ENCODE measurements around the gene DPEP2NB.

The DPEP2NB gene, protein sequence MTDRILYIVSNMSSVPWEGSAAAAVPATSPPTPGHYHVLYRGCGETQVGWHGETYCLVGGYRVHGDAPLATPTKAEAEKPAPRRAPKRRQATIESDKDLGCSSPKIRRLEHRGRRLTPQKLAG

GRCh38 chr16:68015681-68016080 lies at the start of gene DPEP2NB:
Gene DPEP2NB (minus strand): TSS chr16:68015911. CDS start chr16:68015770, 141 bp downstream.
- Histone ChIP-seq H3K36me3 (ENCODE audit: control insufficient read depth in 1 of 2, insufficient read depth in 2 of 2, low read length in 2 of 2) (no peaks in the 10 kb centered on the region), H3K27ac (ENCODE audit: low read depth, low read length) (no peak within 1 kb of the TSS), H3K9ac (ENCODE audit: low read depth in 1 of 2, low read length in 2 of 2) (no peak within 1 kb of the TSS), H3K4me1 (ENCODE audit: control insufficient read depth in 1 of 2, insufficient read depth in 2 of 2, low read length in 2 of 2) (no peaks in the 10 kb centered on the region), H3K27me3 (ENCODE audit: control insufficient read depth in 1 of 2, insufficient read depth in 2 of 2, low read length in 2 of 2) (no peaks in the 10 kb centered on the region), H3K9me3 (ENCODE audit: control insufficient read depth in 1 of 2, low read length in 2 of 2) (no peaks in the 10 kb centered on the region), H3K4me3 (ENCODE audit: low read depth in 1 of 2, low read length in 2 of 2) (no peak within 1 kb of the TSS)

DNA sequence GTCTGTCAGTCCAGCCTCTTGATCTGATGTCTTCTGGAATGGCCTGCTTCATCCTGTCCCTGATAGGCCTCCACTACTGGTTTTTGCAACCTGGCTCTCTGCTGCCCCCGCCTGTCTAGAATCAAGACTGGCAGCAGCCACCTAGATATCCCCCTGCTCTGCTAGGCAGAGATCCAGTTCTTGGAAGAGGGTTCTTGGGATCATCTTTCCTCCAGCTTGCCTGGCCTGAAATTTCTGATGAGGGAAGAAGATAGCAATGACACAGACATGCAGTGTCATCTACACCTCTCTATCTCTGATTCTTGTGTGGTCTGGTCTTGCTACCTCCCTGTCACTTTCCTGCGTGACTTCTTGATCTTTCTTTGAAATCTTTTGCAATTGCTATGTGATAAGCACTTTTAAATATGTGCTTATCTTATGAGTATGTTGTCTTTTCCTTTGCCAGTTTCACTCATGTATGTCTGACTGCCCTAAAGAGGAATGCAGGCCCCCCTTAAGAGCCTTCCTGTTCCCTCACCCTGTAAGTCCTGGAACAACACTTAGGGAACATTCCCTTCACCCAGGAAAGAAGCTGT lies 49.2 kb upstream of the DPEP2NB start:
- Histone ChIP-seq H3K27me3 (ENCODE audit: control insufficient read depth in 1 of 2, insufficient read depth in 2 of 2, low read length in 2 of 2) (no peaks in the 10 kb centered on the region), H3K36me3 (ENCODE audit: control insufficient read depth in 1 of 2, insufficient read depth in 2 of 2, low read length in 2 of 2) (peaks cover 5 to 8% of the 10 kb centered on the region in 2 donors), H3K9me3 (ENCODE audit: control insufficient read depth in 1 of 2, low read length in 2 of 2) (no peaks in the 10 kb centered on the region), H3K4me3 (ENCODE audit: low read depth in 1 of 2, low read length in 2 of 2) (no peak overlapping the region), H3K4me1 (ENCODE audit: control insufficient read depth in 1 of 2, insufficient read depth in 2 of 2, low read length in 2 of 2) (peaks cover 16 to 21% of the 10 kb centered on the region in 2 donors), H3K27ac (ENCODE audit: low read depth, low read length) (no peak overlapping the region), H3K9ac (ENCODE audit: low read depth in 1 of 2, low read length in 2 of 2) (no peak overlapping the region)

- Histone ChIP-seq H3K4me3 (ENCODE audit: low read depth in 1 of 2, low read length in 2 of 2) (no peak overlapping the region), H3K36me3 (ENCODE audit: control insufficient read depth in 1 of 2, insufficient read depth in 2 of 2, low read length in 2 of 2) (peaks cover 10 to 12% of the 10 kb centered on the region in 2 donors), H3K27me3 (ENCODE audit: control insufficient read depth in 1 of 2, insufficient read depth in 2 of 2, low read length in 2 of 2) (no peaks in the 10 kb centered on the region), H3K27ac (ENCODE audit: low read depth, low read length) (no peak overlapping the region), H3K9me3 (ENCODE audit: control insufficient read depth in 1 of 2, low read length in 2 of 2) (no peaks in the 10 kb centered on the region), H3K9ac (ENCODE audit: low read depth in 1 of 2, low read length in 2 of 2) (no peak overlapping the region), H3K4me1 (ENCODE audit: control insufficient read depth in 1 of 2, insufficient read depth in 2 of 2, low read length in 2 of 2) (peaks cover 5 to 11% of the 10 kb centered on the region in 2 donors)
Observed at GRCh38 chr16:68062910-68063393, 47.2 kb upstream of the DPEP2NB start.

GRCh38 chr16:68061396-68061795 lies 45.7 kb upstream of the DPEP2NB start:
- peaks cover 3 to 9% of the 10 kb centered on the region in 2 donors for H3K4me1 ChIP-seq (ENCODE audit: control insufficient read depth in 1 of 2, insufficient read depth in 2 of 2, low read length in 2 of 2)
- no peaks in the 10 kb centered on the region for H3K27me3 ChIP-seq (ENCODE audit: control insufficient read depth in 1 of 2, insufficient read depth in 2 of 2, low read length in 2 of 2)
- no peak overlapping the region for H3K27ac ChIP-seq (ENCODE audit: low read depth, low read length)
- H3K4me3 ChIP-seq (ENCODE audit: low read depth in 1 of 2, low read length in 2 of 2), result no peak overlapping the region
- H3K9me3 ChIP-seq (ENCODE audit: control insufficient read depth in 1 of 2, low read length in 2 of 2), result no peaks in the 10 kb centered on the region
- H3K36me3 ChIP-seq (ENCODE audit: control insufficient read depth in 1 of 2, insufficient read depth in 2 of 2, low read length in 2 of 2), result peaks cover 10% of the 10 kb centered on the region in 2 donors
- no peak overlapping the region for H3K9ac ChIP-seq (ENCODE audit: low read depth in 1 of 2, low read length in 2 of 2)

GRCh38 chr16:68059804-68060203 lies 44.1 kb upstream of the DPEP2NB start:
- no peaks in the 10 kb centered on the region for H3K9me3 ChIP-seq (ENCODE audit: control insufficient read depth in 1 of 2, low read length in 2 of 2)
- peaks cover 10 to 12% of the 10 kb centered on the region in 2 donors for H3K36me3 ChIP-seq (ENCODE audit: control insufficient read depth in 1 of 2, insufficient read depth in 2 of 2, low read length in 2 of 2)
- H3K4me3 ChIP-seq (ENCODE audit: low read depth in 1 of 2, low read length in 2 of 2), result no peak overlapping the region
- H3K9ac ChIP-seq (ENCODE audit: low read depth in 1 of 2, low read length in 2 of 2), result no peak overlapping the region
- H3K27ac ChIP-seq (ENCODE audit: low read depth, low read length), result no peak overlapping the region
- H3K4me1 ChIP-seq (ENCODE audit: control insufficient read depth in 1 of 2, insufficient read depth in 2 of 2, low read length in 2 of 2), result peaks cover under 1 to 7% of the 10 kb centered on the region in 2 donors
- no peaks in the 10 kb centered on the region for H3K27me3 ChIP-seq (ENCODE audit: control insufficient read depth in 1 of 2, insufficient read depth in 2 of 2, low read length in 2 of 2)

GRCh38 chr16:68055395-68055794 lies 39.7 kb upstream of the DPEP2NB start:
- no peak overlapping the region for H3K9ac ChIP-seq (ENCODE audit: low read depth in 1 of 2, low read length in 2 of 2)
- H3K9me3 ChIP-seq (ENCODE audit: control insufficient read depth in 1 of 2, low read length in 2 of 2), result no peaks in the 10 kb centered on the region
- peaks cover 17 to 38% of the 10 kb centered on the region in 2 donors for H3K36me3 ChIP-seq (ENCODE audit: control insufficient read depth in 1 of 2, insufficient read depth in 2 of 2, low read length in 2 of 2)
- H3K4me1 ChIP-seq (ENCODE audit: control insufficient read depth in 1 of 2, insufficient read depth in 2 of 2, low read length in 2 of 2), result peaks cover 0 to 3% of the 10 kb centered on the region in 2 donors
- no peak overlapping the region for H3K27ac ChIP-seq (ENCODE audit: low read depth, low read length)
- no peaks in the 10 kb centered on the region for H3K27me3 ChIP-seq (ENCODE audit: control insufficient read depth in 1 of 2, insufficient read depth in 2 of 2, low read length in 2 of 2)
- H3K4me3 ChIP-seq (ENCODE audit: low read depth in 1 of 2, low read length in 2 of 2), result no peak overlapping the region

DNA sequence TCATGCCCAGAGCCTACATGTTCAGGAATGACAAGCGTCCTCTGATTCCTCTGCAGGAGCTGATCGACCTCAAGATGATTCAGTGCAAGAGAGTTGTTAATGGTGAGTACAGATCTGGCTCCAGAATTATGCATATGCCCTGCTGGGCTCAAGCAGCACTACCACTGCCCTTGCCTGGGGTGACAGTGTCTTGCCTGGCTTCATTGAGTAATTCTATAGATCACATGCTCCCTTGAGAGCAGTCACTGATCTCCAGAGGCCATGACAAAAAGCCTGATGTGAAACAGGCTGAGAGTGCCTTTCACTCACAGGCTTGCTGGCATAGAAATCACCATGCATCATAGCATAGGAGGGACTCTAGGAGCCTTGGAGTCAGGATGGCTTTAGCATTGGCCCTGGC lies 33.7 kb upstream of the DPEP2NB start:
- Histone ChIP-seq H3K9me3 (ENCODE audit: control insufficient read depth in 1 of 2, low read length in 2 of 2) (no peaks in the 10 kb centered on the region), H3K4me1 (ENCODE audit: control insufficient read depth in 1 of 2, insufficient read depth in 2 of 2, low read length in 2 of 2) (no peaks in the 10 kb centered on the region), H3K27me3 (ENCODE audit: control insufficient read depth in 1 of 2, insufficient read depth in 2 of 2, low read length in 2 of 2) (no peaks in the 10 kb centered on the region), H3K27ac (ENCODE audit: low read depth, low read length) (no peak overlapping the region), H3K9ac (ENCODE audit: low read depth in 1 of 2, low read length in 2 of 2) (no peak overlapping the region), H3K36me3 (ENCODE audit: control insufficient read depth in 1 of 2, insufficient read depth in 2 of 2, low read length in 2 of 2) (peaks cover 11 to 44% of the 10 kb centered on the region in 2 donors), H3K4me3 (ENCODE audit: low read depth in 1 of 2, low read length in 2 of 2) (no peak overlapping the region)

- Histone ChIP-seq H3K4me3 (ENCODE audit: low read depth in 1 of 2, low read length in 2 of 2) (no peak overlapping the region), H3K27ac (ENCODE audit: low read depth, low read length) (no peak overlapping the region), H3K9me3 (ENCODE audit: control insufficient read depth in 1 of 2, low read length in 2 of 2) (no peaks in the 10 kb centered on the region), H3K9ac (ENCODE audit: low read depth in 1 of 2, low read length in 2 of 2) (no peak overlapping the region), H3K27me3 (ENCODE audit: control insufficient read depth in 1 of 2, insufficient read depth in 2 of 2, low read length in 2 of 2) (no peaks in the 10 kb centered on the region), H3K36me3 (ENCODE audit: control insufficient read depth in 1 of 2, insufficient read depth in 2 of 2, low read length in 2 of 2) (peaks cover 5 to 35% of the 10 kb centered on the region in 2 donors), H3K4me1 (ENCODE audit: control insufficient read depth in 1 of 2, insufficient read depth in 2 of 2, low read length in 2 of 2) (no peaks in the 10 kb centered on the region)
Observed at GRCh38 chr16:68047987-68048386, 32.3 kb upstream of the DPEP2NB start.

GRCh38 chr16:68046106-68046505 lies 30.4 kb upstream of the DPEP2NB start:
- Histone ChIP-seq H3K36me3 (ENCODE audit: control insufficient read depth in 1 of 2, insufficient read depth in 2 of 2, low read length in 2 of 2) (peaks cover 5 to 25% of the 10 kb centered on the region in 2 donors), H3K4me3 (ENCODE audit: low read depth in 1 of 2, low read length in 2 of 2) (no peak overlapping the region), H3K4me1 (ENCODE audit: control insufficient read depth in 1 of 2, insufficient read depth in 2 of 2, low read length in 2 of 2) (no peaks in the 10 kb centered on the region), H3K9ac (ENCODE audit: low read depth in 1 of 2, low read length in 2 of 2) (no peak overlapping the region), H3K9me3 (ENCODE audit: control insufficient read depth in 1 of 2, low read length in 2 of 2) (no peaks in the 10 kb centered on the region), H3K27ac (ENCODE audit: low read depth, low read length) (no peak overlapping the region), H3K27me3 (ENCODE audit: control insufficient read depth in 1 of 2, insufficient read depth in 2 of 2, low read length in 2 of 2) (no peaks in the 10 kb centered on the region)

- Histone ChIP-seq H3K9me3 (ENCODE audit: control insufficient read depth in 1 of 2, low read length in 2 of 2) (no peaks in the 10 kb centered on the region), H3K4me3 (ENCODE audit: low read depth in 1 of 2, low read length in 2 of 2) (no peak overlapping the region), H3K27ac (ENCODE audit: low read depth, low read length) (no peak overlapping the region), H3K9ac (ENCODE audit: low read depth in 1 of 2, low read length in 2 of 2) (no peak overlapping the region), H3K4me1 (ENCODE audit: control insufficient read depth in 1 of 2, insufficient read depth in 2 of 2, low read length in 2 of 2) (no peaks in the 10 kb centered on the region), H3K36me3 (ENCODE audit: control insufficient read depth in 1 of 2, insufficient read depth in 2 of 2, low read length in 2 of 2) (peaks cover 0 to 5% of the 10 kb centered on the region in 2 donors), H3K27me3 (ENCODE audit: control insufficient read depth in 1 of 2, insufficient read depth in 2 of 2, low read length in 2 of 2) (no peaks in the 10 kb centered on the region)
Observed at GRCh38 chr16:68041783-68042182, 26.1 kb upstream of the DPEP2NB start.

Data from duodenal mucosa (tissue), 2 donors.